ENCODE measurements around the gene AK1.

DNA sequence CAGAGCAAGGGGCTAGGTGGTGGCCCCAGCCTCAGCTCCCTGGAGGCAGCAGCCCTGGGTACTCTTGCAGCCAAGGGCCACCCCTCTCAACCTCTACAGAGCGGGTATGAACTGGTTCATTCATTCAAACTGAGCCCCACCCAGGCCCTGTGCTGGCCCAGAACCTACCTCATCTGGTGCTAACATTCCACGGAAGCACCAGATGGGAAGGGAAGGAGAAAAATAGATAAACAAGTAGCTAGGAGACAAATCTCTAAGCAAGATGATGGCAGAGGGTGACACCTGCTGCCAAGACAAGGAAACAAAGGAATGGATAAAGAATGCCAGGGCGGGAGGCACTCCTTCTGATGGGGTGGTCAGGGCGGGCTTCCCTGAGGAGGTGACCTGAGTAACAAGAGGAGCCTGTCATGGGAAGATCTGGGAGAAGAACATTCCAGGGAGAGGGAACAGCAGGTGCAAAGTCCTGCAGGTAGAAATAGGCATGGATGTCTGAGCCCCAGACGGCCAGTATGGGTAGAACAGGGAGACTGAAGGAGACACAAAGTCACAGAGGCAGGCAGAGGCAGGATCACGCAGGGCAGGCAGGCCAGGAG is 33.2 kb upstream of the AK1 start:
- TF ChIP-seq, protein P1, sequence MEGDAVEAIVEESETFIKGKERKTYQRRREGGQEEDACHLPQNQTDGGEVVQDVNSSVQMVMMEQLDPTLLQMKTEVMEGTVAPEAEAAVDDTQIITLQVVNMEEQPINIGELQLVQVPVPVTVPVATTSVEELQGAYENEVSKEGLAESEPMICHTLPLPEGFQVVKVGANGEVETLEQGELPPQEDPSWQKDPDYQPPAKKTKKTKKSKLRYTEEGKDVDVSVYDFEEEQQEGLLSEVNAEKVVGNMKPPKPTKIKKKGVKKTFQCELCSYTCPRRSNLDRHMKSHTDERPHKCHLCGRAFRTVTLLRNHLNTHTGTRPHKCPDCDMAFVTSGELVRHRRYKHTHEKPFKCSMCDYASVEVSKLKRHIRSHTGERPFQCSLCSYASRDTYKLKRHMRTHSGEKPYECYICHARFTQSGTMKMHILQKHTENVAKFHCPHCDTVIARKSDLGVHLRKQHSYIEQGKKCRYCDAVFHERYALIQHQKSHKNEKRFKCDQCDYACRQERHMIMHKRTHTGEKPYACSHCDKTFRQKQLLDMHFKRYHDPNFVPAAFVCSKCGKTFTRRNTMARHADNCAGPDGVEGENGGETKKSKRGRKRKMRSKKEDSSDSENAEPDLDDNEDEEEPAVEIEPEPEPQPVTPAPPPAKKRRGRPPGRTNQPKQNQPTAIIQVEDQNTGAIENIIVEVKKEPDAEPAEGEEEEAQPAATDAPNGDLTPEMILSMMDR (IDR thresholded peaks at IDR 0.05) = no peak
- TF ChIP-seq POLR2A (IDR thresholded peaks at IDR 0.05) = no peak

Data from adrenal gland (tissue), 5 donors.